Adrenal gland (tissue), 5 donors: ENCODE results near the gene GRID1.

ENCODE experiments used
- POLR2A ChIP-seq, 2 donors: fragments of 450-650 bp; IDR thresholded peaks; one replicate each; pipeline ENCODE4 v1.6.1; 2017; ENCODE audit warnings: antibody characterized with exemption in 2 of 2, mild to moderate bottlenecking in 2 of 2, moderate library complexity in 1 of 2
- TF ChIP-seq, protein P1 (sequence below), 6 experiments: fragments of 450-650 bp in 4 of 6; fragments of 200-600 bp in 2 of 6; sonication (generic) in 1 of 6; IDR thresholded peaks; 1 replicate in 5 of 6; 2 replicates in 1 of 6; pipeline versions ENCODE4 v1.5.1 to v1.8.0; 2016 to 2021; ENCODE audit warnings: antibody characterized with exemption in 6 of 6, mild to moderate bottlenecking in 2 of 6, moderate library complexity in 1 of 6
- donor health status: DM: no; HTN: no; CAD: no.

GRCh38 chr10:85741626-85742300, 624.8 kb downstream of the GRID1 start:
- TF ChIP-seq, protein P1, sequence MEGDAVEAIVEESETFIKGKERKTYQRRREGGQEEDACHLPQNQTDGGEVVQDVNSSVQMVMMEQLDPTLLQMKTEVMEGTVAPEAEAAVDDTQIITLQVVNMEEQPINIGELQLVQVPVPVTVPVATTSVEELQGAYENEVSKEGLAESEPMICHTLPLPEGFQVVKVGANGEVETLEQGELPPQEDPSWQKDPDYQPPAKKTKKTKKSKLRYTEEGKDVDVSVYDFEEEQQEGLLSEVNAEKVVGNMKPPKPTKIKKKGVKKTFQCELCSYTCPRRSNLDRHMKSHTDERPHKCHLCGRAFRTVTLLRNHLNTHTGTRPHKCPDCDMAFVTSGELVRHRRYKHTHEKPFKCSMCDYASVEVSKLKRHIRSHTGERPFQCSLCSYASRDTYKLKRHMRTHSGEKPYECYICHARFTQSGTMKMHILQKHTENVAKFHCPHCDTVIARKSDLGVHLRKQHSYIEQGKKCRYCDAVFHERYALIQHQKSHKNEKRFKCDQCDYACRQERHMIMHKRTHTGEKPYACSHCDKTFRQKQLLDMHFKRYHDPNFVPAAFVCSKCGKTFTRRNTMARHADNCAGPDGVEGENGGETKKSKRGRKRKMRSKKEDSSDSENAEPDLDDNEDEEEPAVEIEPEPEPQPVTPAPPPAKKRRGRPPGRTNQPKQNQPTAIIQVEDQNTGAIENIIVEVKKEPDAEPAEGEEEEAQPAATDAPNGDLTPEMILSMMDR (IDR thresholded peaks at IDR 0.05), result no peak
- TF ChIP-seq POLR2A (IDR thresholded peaks at IDR 0.05), result no peak
